22Rv1 (cell line): ENCODE measurements around the gene ADCYAP1R1.

Experiments
- CTCF ChIP-seq: fragments of 450-650 bp; IDR thresholded peaks from 2 replicates; pipeline ENCODE4 v1.5.1; 2017; ENCODE audit warnings: mild to moderate bottlenecking
- ZFX ChIP-seq: fragments of 450-650 bp; IDR thresholded peaks from 2 replicates; pipeline ENCODE4 v1.6.1; 2017; ENCODE audit warnings: antibody characterized with exemption, borderline replicate concordance

DNA sequence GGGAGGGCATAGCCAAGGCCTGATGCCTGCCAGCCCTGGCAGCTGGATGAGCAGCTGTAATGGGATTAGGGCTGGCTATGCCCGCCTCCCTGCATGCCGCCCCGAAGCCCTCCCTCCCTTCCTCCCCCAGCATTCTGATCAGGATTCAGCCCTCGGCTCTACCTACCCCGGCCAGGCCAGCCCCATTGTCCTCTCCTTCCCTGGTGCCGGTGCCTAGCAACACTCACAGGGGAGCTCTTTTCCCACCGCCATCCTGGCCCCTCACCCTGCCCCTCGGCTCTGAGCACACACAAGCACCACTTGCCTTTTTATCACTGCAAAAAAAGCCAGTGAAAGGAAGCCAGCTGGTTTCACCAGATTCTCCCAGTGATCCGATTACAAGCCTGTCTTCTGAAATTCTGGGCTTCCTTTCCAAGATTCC is 9.0 kb upstream of the ADCYAP1R1 start:
- TF ChIP-seq CTCF (no peak), ZFX (no peak)
